Body of pancreas (tissue), 4 donors: Measurements from ENCODE around the gene LOXL4.

Experiments used
- CTCF ChIP-seq, 7 experiments: fragments of 450-650 bp in 4 of 7; fragments of 200-600 bp in 3 of 7; sonication (generic) in 3 of 7; IDR thresholded peaks; one replicate each; pipeline ENCODE4 v1.5.1; 2016 to 2019; ENCODE audit warnings: antibody characterized with exemption in 7 of 7
- POLR2A ChIP-seq, 3 donors: fragments of 450-650 bp; IDR thresholded peaks; one replicate each; pipeline ENCODE4 v1.6.1; 2016; ENCODE audit warnings: antibody characterized with exemption in 3 of 3, mild to moderate bottlenecking in 2 of 3

- TF ChIP-seq CTCF (IDR thresholded peaks at IDR 0.05) (no peak), POLR2A (IDR thresholded peaks at IDR 0.05) (no peak)
These were observed 2.2 kb upstream of the LOXL4 start for GRCh38 chr10:98270073-98270740.
